Measurements from ENCODE around the gene TH.

- no peak for TF ChIP-seq EZH2 (optimal IDR thresholded peaks at IDR 0.05; ENCODE audit: low read depth, low read length)
- no peak for TF ChIP-seq CTCF (IDR thresholded peaks at IDR 0.05; ENCODE audit: low read length)
- no peak for TF ChIP-seq EZH2phosphoT487 (IDR thresholded peaks at IDR 0.05; ENCODE audit: low read length)
Measured at GRCh38 chr11:2178906-2179494, 7.4 kb upstream of the TH start.

Data from MM.1S (cell line).